ENCODE results near the gene GRIN1. TPM values are rescaled to one million over a fixed set of nuclear protein-coding genes. Genes with fewer than 3 reads are reported as not detected.

GRIN1 gene
- total and polyA plus RNA-seq, 7 experiments from 2014 or later, result not detected

DNA sequence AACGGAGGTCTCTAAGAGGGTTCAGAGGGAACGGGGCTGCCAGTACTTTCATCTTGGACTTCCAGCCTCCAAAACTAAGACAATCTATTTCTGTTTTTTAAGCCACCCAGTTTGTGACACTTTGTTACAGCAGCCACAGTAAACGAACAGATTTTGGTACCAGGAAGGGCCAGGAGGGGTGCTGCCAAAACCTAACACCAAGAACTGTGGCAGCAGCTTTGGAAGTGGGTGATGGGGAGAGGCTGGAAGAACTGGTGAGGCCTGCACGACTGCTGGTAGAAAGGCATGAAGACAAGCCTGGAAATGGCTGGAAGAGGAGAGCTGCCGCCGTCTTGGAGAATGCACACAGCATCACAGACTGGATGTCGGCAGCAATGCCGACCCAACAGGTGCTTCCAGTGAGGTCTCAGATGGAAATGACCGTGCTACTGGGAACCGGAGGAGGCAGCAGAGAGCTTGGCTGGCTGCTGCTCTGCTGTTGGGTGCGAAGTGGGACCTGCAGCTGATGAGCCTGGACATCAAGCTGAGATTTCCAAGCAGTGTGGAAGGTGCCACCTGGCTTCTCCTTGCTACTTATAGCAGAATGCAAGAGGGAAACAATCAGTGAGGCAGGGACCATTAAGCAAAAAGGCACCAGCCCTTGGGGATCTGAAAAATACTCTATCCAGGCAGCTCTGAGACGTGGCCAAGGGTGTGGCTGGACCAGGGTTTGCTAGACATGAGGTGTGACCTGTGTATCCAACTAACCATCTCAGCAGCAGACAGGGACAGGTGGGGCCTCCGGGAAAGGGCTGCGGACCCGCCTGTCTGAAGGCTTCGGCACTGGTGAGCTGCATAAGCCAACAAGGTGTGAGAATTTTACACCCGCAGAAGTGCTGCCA is 37.6 kb downstream of the GRIN1 start:
- H3K36me3 ChIP-seq (ENCODE audit: control insufficient read depth in 2 of 3, insufficient read depth in 3 of 3, low read length in 3 of 3), result peaks cover 0 to 41% (median 4%) of the 10 kb centered on the region in 3 experiments
- Mint-ChIP-seq H3K36me3 (peaks cover 0 to 7% (median 0%) of the 10 kb centered on the region in 5 donors), H3K27me3 (peaks cover 0 to 15% (median under 1%) of the 10 kb centered on the region in 5 donors), H3K27ac (peak overlapping the region in 2 of 9 donors; percentile 33 to 65), H3K9me3 (no peaks in the 10 kb centered on the region), H3K4me1 (peaks cover 0 to 16% (median 5%) of the 10 kb centered on the region in 7 donors), H3K4me3 (no peak overlapping the region)
- POLR2A ChIA-PET, result interaction anchor here (0.8 to 1.4 kb wide), 5 partner anchors 8 to 80 kb away, joined by 3 to 5 read pairs (median 4); partner anchors contain the start of genes RNF224 and TUBB4B
- CTCF ChIA-PET, result interaction anchor here (1.0 to 2.0 kb wide), 2 partner anchors 51 to 170 kb away, joined by 5 to 9 read pairs; partner anchors contain the start of gene RNF224
- no peak overlapping the region for H3K4me3 ChIP-seq (ENCODE audit: low read length)
- no peaks in the 10 kb centered on the region for H3K9me3 ChIP-seq (ENCODE audit: control insufficient read depth in 2 of 3, low read length in 3 of 3)
- DNase-seq (peak in 1 of 9 donors; percentile 40), ATAC-seq (peak; percentile 63)
- no peak overlapping the region for H3K27ac ChIP-seq (ENCODE audit: low read depth, low read length)
- intact Hi-C loops (cut with micrococcal nuclease), result loop anchor here in 1 of 2 donors (1.0 kb wide), 1 partner anchor 51 kb away; the partner anchor contains the start of gene RNF224
- H3K27me3 ChIP-seq (ENCODE audit: control insufficient read depth in 2 of 2, insufficient read depth in 2 of 2, low read length in 2 of 2), result no peaks in the 10 kb centered on the region
- no peaks in the 10 kb centered on the region for H3K4me1 ChIP-seq (ENCODE audit: control insufficient read depth in 2 of 2, insufficient read depth in 2 of 2, low read length in 2 of 2)

DNA sequence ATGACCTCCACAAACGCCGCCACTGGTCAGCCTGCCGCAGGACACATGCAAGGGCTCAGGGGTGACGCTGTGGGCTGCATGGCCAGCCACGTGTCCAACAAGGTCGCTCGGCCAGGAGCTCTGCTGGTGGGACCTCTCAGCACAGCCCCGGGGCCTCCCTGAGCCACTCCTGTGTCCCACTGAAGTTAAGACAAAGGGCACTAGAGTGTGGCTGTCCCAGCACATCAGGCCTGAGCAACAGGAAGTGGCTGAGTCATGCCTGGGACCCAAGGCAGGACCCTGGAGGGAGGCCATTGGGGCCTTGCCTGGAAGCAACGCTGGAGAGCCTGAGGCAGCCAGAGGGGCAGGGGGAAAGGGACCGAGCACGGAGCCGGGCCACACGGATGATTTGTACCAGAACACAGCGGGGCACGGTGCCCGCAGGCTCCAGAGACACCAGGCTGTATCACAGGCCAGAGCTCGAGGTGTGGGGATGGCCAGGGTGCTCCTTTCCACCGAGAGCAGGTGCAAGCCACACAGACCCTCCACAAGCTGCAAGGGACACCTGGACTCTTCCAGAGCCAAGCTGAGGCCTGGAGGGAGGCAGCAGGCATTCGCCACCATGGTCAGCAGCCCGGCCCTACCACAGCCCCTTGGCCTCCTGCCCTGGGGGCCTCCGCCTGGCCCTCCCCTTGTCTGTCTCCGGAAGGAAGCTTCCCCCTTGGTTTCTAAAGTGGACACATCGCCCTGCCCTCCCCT is 39.4 kb downstream of the GRIN1 start:
- H3K27ac ChIP-seq (ENCODE audit: low read depth, low read length), result no peak overlapping the region
- intact Hi-C loops (cut with micrococcal nuclease), result no loop called here
- POLR2A ChIA-PET, result no interaction called here
- H3K4me3 ChIP-seq (ENCODE audit: low read length), result no peak overlapping the region
- peaks cover 0 to 9% (median 4%) of the 10 kb centered on the region in 5 donors for H3K36me3 Mint-ChIP-seq
- no peak for ATAC-seq
- no peaks in the 10 kb centered on the region for H3K9me3 ChIP-seq (ENCODE audit: control insufficient read depth in 2 of 3, low read length in 3 of 3)
- DNase-seq, result no peak
- H3K27ac Mint-ChIP-seq, result no peak overlapping the region
- CTCF ChIA-PET, result no interaction called here
- H3K36me3 ChIP-seq (ENCODE audit: control insufficient read depth in 2 of 3, insufficient read depth in 3 of 3, low read length in 3 of 3), result peaks cover 0 to 59% (median 6%) of the 10 kb centered on the region in 3 experiments
- no peak overlapping the region for H3K4me3 Mint-ChIP-seq
- peaks cover 0 to 2% (median 0%) of the 10 kb centered on the region in 5 donors for H3K27me3 Mint-ChIP-seq
- H3K27me3 ChIP-seq (ENCODE audit: control insufficient read depth in 2 of 2, insufficient read depth in 2 of 2, low read length in 2 of 2), result no peaks in the 10 kb centered on the region
- no peaks in the 10 kb centered on the region for H3K9me3 Mint-ChIP-seq
- H3K4me1 Mint-ChIP-seq, result peaks cover 0 to 12% (median 5%) of the 10 kb centered on the region in 7 donors
- no peaks in the 10 kb centered on the region for H3K4me1 ChIP-seq (ENCODE audit: control insufficient read depth in 2 of 2, insufficient read depth in 2 of 2, low read length in 2 of 2)

DNA sequence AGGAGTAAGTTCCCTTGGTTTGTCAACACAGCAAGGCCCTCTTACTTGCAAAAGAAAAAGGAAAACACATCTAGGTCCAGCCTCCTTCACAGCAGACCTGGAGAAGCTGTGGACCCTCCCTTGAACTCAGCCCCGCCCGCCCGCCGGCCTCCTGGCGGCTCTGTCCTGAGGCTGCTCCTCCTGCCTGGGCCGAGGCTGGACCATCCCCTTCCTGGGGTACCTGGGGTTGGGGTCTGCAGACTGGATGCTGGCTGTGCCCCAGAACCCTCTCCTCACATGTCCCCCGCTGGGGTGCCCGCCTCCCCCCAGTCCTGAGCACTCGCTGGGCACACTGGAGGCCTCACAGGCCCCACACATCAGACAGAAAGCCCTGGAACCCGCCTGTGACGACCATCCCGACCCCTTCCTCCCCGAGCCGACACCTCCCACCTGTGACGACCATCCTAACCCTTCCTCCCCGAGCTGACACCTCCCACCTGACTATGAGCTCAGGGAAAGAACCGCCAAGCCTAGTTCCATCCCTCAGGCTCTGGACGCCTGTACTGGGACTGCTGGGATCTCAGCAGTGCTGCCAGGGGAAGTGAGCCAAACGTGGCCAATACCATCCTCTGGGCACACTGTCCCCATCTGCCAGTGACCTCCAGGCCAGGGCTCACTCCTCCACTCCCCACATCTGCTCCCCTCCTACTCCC is 40.1 kb downstream of the GRIN1 start:
- H3K36me3 Mint-ChIP-seq, result peaks cover 0 to 10% (median 4%) of the 10 kb centered on the region in 5 donors
- no peaks in the 10 kb centered on the region for H3K4me1 ChIP-seq (ENCODE audit: control insufficient read depth in 2 of 2, insufficient read depth in 2 of 2, low read length in 2 of 2)
- peaks cover 0 to 66% (median 10%) of the 10 kb centered on the region in 3 experiments for H3K36me3 ChIP-seq (ENCODE audit: control insufficient read depth in 2 of 3, insufficient read depth in 3 of 3, low read length in 3 of 3)
- no peaks in the 10 kb centered on the region for H3K9me3 ChIP-seq (ENCODE audit: control insufficient read depth in 2 of 3, low read length in 3 of 3)
- H3K9me3 Mint-ChIP-seq, result no peaks in the 10 kb centered on the region
- intact Hi-C loops (cut with micrococcal nuclease), result no loop called here
- peaks cover 0 to 10% (median 4%) of the 10 kb centered on the region in 7 donors for H3K4me1 Mint-ChIP-seq
- no peaks in the 10 kb centered on the region for H3K27me3 ChIP-seq (ENCODE audit: control insufficient read depth in 2 of 2, insufficient read depth in 2 of 2, low read length in 2 of 2)
- DNase-seq (no peak), ATAC-seq (no peak)
- H3K27me3 Mint-ChIP-seq, result no peaks in the 10 kb centered on the region
- CTCF ChIA-PET, result no interaction called here
- no peak overlapping the region for H3K27ac ChIP-seq (ENCODE audit: low read depth, low read length)
- POLR2A ChIA-PET, result interaction anchor here (1.0 kb wide), 1 partner anchor 9 kb away, joined by 3 read pairs; the partner anchor contains the start of genes ANAPC2 and SSNA1
- no peak overlapping the region for H3K4me3 ChIP-seq (ENCODE audit: low read length)
- H3K4me3 Mint-ChIP-seq, result no peak overlapping the region
- peak overlapping the region in 2 of 9 donors; percentile 9 to 46 for H3K27ac Mint-ChIP-seq

DNA sequence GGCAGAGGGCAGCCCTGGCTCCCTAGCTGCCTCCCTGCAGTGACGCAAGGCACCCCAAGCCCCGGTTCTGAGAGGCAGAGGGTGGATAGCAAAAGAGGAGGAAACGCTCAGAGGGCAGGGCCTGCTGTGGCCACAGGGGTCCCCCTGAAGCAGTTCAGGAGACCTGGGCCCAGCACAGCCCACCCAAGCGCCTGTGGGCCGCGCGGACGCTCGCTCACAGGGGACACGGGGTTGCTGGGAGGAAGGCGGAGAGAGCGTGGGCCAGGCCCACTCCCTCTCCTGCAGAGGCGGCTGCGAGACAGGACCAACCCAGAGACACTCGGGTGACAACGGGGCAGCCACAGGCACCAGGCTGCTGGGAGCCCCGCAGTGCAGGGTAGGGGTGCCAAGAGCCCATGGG is 40.8 kb downstream of the GRIN1 start:
- CTCF ChIA-PET, result no interaction called here
- H3K4me1 ChIP-seq (ENCODE audit: control insufficient read depth in 2 of 2, insufficient read depth in 2 of 2, low read length in 2 of 2), result no peaks in the 10 kb centered on the region
- H3K36me3 ChIP-seq (ENCODE audit: control insufficient read depth in 2 of 3, insufficient read depth in 3 of 3, low read length in 3 of 3), result peaks cover 0 to 73% (median 13%) of the 10 kb centered on the region in 3 experiments
- POLR2A ChIA-PET, result interaction anchor here (1.0 to 1.7 kb wide), 2 partner anchors 8 to 52 kb away, joined by 3 to 4 read pairs; partner anchors contain the start of genes ANAPC2 and SSNA1
- no peak overlapping the region for H3K4me3 ChIP-seq (ENCODE audit: low read length)
- H3K4me1 Mint-ChIP-seq, result peaks cover 3 to 16% (median 7%) of the 10 kb centered on the region in 7 donors
- no peaks in the 10 kb centered on the region for H3K27me3 Mint-ChIP-seq
- peaks cover 0 to 16% (median 4%) of the 10 kb centered on the region in 5 donors for H3K36me3 Mint-ChIP-seq
- DNase-seq (no peak), ATAC-seq (no peak)
- no peak overlapping the region for H3K27ac Mint-ChIP-seq
- no peak overlapping the region for H3K4me3 Mint-ChIP-seq
- H3K27ac ChIP-seq (ENCODE audit: low read depth, low read length), result no peak overlapping the region
- intact Hi-C loops (cut with micrococcal nuclease), result no loop called here
- H3K9me3 Mint-ChIP-seq, result no peaks in the 10 kb centered on the region
- H3K9me3 ChIP-seq (ENCODE audit: control insufficient read depth in 2 of 3, low read length in 3 of 3), result no peaks in the 10 kb centered on the region
- no peaks in the 10 kb centered on the region for H3K27me3 ChIP-seq (ENCODE audit: control insufficient read depth in 2 of 2, insufficient read depth in 2 of 2, low read length in 2 of 2)

DNA sequence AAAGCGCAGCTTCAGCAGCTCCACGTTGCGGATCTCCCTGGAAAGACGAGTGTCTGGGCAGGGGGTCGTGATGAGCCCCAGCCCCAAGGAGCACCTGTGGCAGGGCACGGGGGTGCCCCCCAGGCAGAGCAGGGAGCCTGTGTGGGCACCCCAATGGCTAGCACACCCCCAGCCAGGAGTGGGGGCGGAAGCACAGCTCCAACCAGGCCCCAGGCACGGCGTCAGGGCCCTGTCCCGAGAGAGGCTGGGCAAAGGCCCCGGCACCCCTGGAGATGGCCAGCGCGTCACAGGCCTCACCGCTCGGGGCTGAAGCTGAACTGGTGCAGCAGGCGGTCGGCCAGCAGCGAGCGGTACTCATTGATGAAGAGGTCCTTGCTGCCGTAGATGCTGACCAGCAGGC is 41.5 kb downstream of the GRIN1 start:
- CTCF ChIA-PET, result no interaction called here
- H3K27me3 Mint-ChIP-seq, result no peaks in the 10 kb centered on the region
- POLR2A ChIA-PET, result interaction anchor here (1.7 kb wide), 1 partner anchor 53 kb away, joined by 4 read pairs; no protein-coding TSS in a partner anchor
- no peaks in the 10 kb centered on the region for H3K4me1 ChIP-seq (ENCODE audit: control insufficient read depth in 2 of 2, insufficient read depth in 2 of 2, low read length in 2 of 2)
- no peak overlapping the region for H3K27ac ChIP-seq (ENCODE audit: low read depth, low read length)
- no peaks in the 10 kb centered on the region for H3K9me3 ChIP-seq (ENCODE audit: control insufficient read depth in 2 of 3, low read length in 3 of 3)
- H3K4me3 ChIP-seq (ENCODE audit: low read length), result no peak overlapping the region
- no peak for ATAC-seq
- peaks cover 0 to 80% (median 14%) of the 10 kb centered on the region in 3 experiments for H3K36me3 ChIP-seq (ENCODE audit: control insufficient read depth in 2 of 3, insufficient read depth in 3 of 3, low read length in 3 of 3)
- H3K9me3 Mint-ChIP-seq, result no peaks in the 10 kb centered on the region
- intact Hi-C loops (cut with micrococcal nuclease), result no loop called here
- H3K27ac Mint-ChIP-seq, result no peak overlapping the region
- peaks cover 0 to 16% (median 4%) of the 10 kb centered on the region in 5 donors for H3K36me3 Mint-ChIP-seq
- H3K4me1 Mint-ChIP-seq, result peaks cover 3 to 20% (median 5%) of the 10 kb centered on the region in 7 donors
- no peaks in the 10 kb centered on the region for H3K27me3 ChIP-seq (ENCODE audit: control insufficient read depth in 2 of 2, insufficient read depth in 2 of 2, low read length in 2 of 2)
- no peak overlapping the region for H3K4me3 Mint-ChIP-seq
- no peak for DNase-seq

DNA sequence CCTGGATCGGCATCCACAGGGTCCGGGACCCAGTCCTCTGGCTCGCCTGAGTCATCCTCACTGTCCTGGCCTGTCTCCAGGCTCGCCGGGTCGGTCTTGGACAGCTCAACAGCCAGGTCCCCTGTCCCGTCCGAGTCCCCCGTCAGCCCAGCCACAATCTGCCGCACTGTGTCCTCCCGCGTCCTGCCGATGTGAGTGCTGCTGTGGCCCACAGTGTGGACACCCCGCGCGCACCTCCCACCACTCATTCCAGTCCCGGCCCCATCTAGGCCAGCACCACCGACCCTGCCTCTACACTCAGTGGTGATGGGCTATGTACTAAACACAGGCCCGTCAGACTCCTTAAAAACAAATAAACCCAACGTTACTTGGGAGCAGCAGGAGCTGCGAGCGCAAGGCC is 42.7 kb downstream of the GRIN1 start:
- POLR2A ChIA-PET, result interaction anchor here (1.7 kb wide), 1 partner anchor 54 kb away, joined by 4 read pairs; no protein-coding TSS in a partner anchor
- Histone ChIP-seq H3K36me3 (ENCODE audit: control insufficient read depth in 2 of 3, insufficient read depth in 3 of 3, low read length in 3 of 3) (peaks cover 0 to 92% (median 14%) of the 10 kb centered on the region in 3 experiments), H3K27me3 (ENCODE audit: control insufficient read depth in 2 of 2, insufficient read depth in 2 of 2, low read length in 2 of 2) (no peaks in the 10 kb centered on the region), H3K4me3 (ENCODE audit: low read length) (no peak overlapping the region), H3K27ac (ENCODE audit: low read depth, low read length) (no peak overlapping the region), H3K4me1 (ENCODE audit: control insufficient read depth in 2 of 2, insufficient read depth in 2 of 2, low read length in 2 of 2) (peaks cover 5 to 8% of the 10 kb centered on the region in 2 donors), H3K9me3 (ENCODE audit: control insufficient read depth in 2 of 3, low read length in 3 of 3) (no peaks in the 10 kb centered on the region)
- Mint-ChIP-seq H3K27ac (peak overlapping the region in 1 of 9 donors; percentile 66), H3K9me3 (no peaks in the 10 kb centered on the region), H3K4me1 (peaks cover 5 to 24% (median 10%) of the 10 kb centered on the region in 7 donors), H3K27me3 (no peaks in the 10 kb centered on the region), H3K4me3 (no peak overlapping the region), H3K36me3 (peaks cover 0 to 16% (median 4%) of the 10 kb centered on the region in 5 donors)
- ATAC-seq, result no peak
- DNase-seq, result no peak
- intact Hi-C loops (cut with micrococcal nuclease), result no loop called here
- CTCF ChIA-PET, result no interaction called here
